Spleen (tissue), 11 donors: Measurements from ENCODE around the gene DEPDC4. TPM values are rescaled to one million over a fixed set of nuclear protein-coding genes. Genes with fewer than 3 reads are reported as not detected.
"Not testable (repeated sequence)": the region's sequence is repeated elsewhere in the genome, so short reads cannot be mapped to it uniquely, and the experiment has no call there.

Experiments used
- DNase-seq: peaks from one replicate; pipeline ENCODE4 v3.0.0-alpha.2; 2020
- H3K27ac ChIP-seq, 8 donors: fragments of 200-600 bp; sonication (generic) in 7 of 8; 1 replicate in 4 of 8; 2 replicates in 4 of 8; pipeline versions ENCODE4 v1.5.0 to v1.8.0; 2016 to 2021; ENCODE audit warnings: inconsistent platforms in 4 of 8, mild to moderate bottlenecking in 4 of 8, moderate library complexity in 1 of 8
- H3K27me3 ChIP-seq, 7 donors: fragments of 200-600 bp; sonication (generic) in 6 of 7; replicated peaks in 1 of 7; 1 replicate in 4 of 7; 2 replicates in 3 of 7; pipeline versions ENCODE4 v1.5.0 to v1.8.0; 2016 to 2021; ENCODE audit warnings: inconsistent platforms in 3 of 7, mild to moderate bottlenecking in 1 of 7
- H3K36me3 ChIP-seq, 6 donors: fragments of 200-600 bp; sonication (generic) in 5 of 6; 1 replicate in 4 of 6; 2 replicates in 2 of 6; pipeline versions ENCODE4 v1.5.0 to v1.8.0; 2016 to 2021; ENCODE audit warnings: inconsistent platforms in 2 of 6
- H3K4me1 ChIP-seq, 6 donors: fragments of 200-600 bp; sonication (generic) in 5 of 6; 1 replicate in 3 of 6; 2 replicates in 3 of 6; pipeline versions ENCODE4 v1.5.0 to v1.8.0; 2016 to 2021; ENCODE audit warnings: inconsistent platforms in 3 of 6
- H3K4me3 ChIP-seq, 8 donors: fragments of 200-600 bp; sonication (generic) in 7 of 8; 1 replicate in 4 of 8; 2 replicates in 4 of 8; pipeline versions ENCODE4 v1.5.0 to v1.8.0; 2016 to 2021; ENCODE audit warnings: inconsistent platforms in 4 of 8, mild to moderate bottlenecking in 4 of 8, moderate library complexity in 2 of 8
- H3K9me3 ChIP-seq, 8 donors: fragments of 200-600 bp; sonication (generic) in 7 of 8; 1 replicate in 4 of 8; 2 replicates in 4 of 8; pipeline versions ENCODE4 v1.5.0 to v1.8.0; 2016 to 2021; ENCODE audit warnings: inconsistent platforms in 4 of 8
- CTCF ChIP-seq, 11 experiments: fragments of 200-600 bp in 7 of 11; fragments of 450-650 bp in 4 of 11; sonication (generic) in 4 of 11; IDR thresholded peaks in 8 of 11; conservative IDR thresholded peaks in 3 of 11; 1 replicate in 7 of 11; 2 replicates in 4 of 11; pipeline versions ENCODE4 v1.4.0 to v1.8.0; 2016 to 2021; ENCODE audit warnings: antibody characterized with exemption in 11 of 11, inconsistent platforms in 4 of 11, mild to moderate bottlenecking in 1 of 11
- POLR2A ChIP-seq, 3 donors: fragments of 450-650 bp; IDR thresholded peaks; one replicate each; pipeline ENCODE4 v1.5.1; 2017; ENCODE audit warnings: antibody characterized with exemption in 3 of 3, mild to moderate bottlenecking in 1 of 3
- POLR2AphosphoS5 ChIP-seq, 3 donors: sonication (generic); formaldehyde crosslinking; IDR thresholded peaks; one replicate each; pipeline ENCODE4 v1.5.1; 2017; ENCODE audit warnings: antibody characterized with exemption in 3 of 3
- WGBS, 5 donors: extraction: QIAGEN DNeasy Blood & Tissue Kit in 3 of 5; methylation state at CpG; one replicate each; pipeline versions ENCODE4 v1.1.5 to v1.1.7; 2013 to 2018; 5-methylcytosine and 5-hydroxymethylcytosine counted together
- intact Hi-C: fragments of 100-400 bp; cut with DNase I; formaldehyde crosslinking; loops from one replicate; pipeline ENCODE4 v1.15.0; 2023; ENCODE audit warnings: low total_unique reads
- polyA plus RNA-seq, 3 donors: library from polyadenylated mRNA; stranded (reverse); fragments of 200-250 nt; gene quantifications; one replicate each; pipeline ENCODE4 v1.2.1, GENCODE V29; 2013
- total RNA-seq, 7 donors: library from RNA; depleted of rRNA in 3 of 7; stranded (reverse); fragments of >200 nt in 3 of 7; fragmentation: NEBNext Ultra II Directional in 4 of 7; extraction: Animal tissue kit (Norgen Biotek cat#: 25700) in 4 of 7; gene quantifications; one replicate each; pipeline versions ENCODE4 v1.1.0 to v1.2.1, GENCODE V29; 2016 to 2021
- donor health status: healthy with polysubstance abuse.
- donor health status: DM: no; HTN: no; CAD: no; lungs with moderate emphysema.
- donor health status: DM: no; HTN: no; CAD: no.
- donor health status: Bipolar disorder and iron deficiency.
- donor health status: healthy.
- donor health status: DM: no; HTN: no; CAD: no.
- donor health status: DM: yes; HTN: yes; CAD: no.

The DEPDC4 gene
- total and polyA plus RNA-seq, 10 donors: 0.22 to 1.4 (median 0.64) TPM; not detected in 2

DNA sequence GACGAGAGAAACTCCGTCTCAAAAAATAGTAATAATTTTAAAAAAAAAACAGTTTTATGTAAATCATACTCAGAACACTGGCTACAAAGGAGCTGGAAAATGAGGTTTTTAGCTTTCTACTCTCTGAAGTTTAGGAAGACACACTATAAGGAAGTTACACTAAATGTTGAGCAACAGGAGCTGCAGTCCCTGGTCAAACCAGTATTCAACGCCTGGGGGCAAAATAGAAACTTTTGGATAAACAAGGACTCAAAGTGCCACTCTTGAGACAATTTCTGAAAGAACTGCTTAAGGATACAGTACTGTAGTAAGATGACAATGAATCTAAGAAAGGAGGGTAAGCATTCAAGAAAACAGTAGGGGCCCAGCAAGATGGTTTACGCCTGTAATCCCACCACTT is 37.0 kb downstream of the DEPDC4 start:
- Histone ChIP-seq H3K27ac (no peak overlapping the region), H3K27me3 (no peaks in the 10 kb centered on the region), H3K9me3 (no peaks in the 10 kb centered on the region), H3K4me3 (no peak overlapping the region), H3K36me3 (peaks cover 0 to 21% (median 10%) of the 10 kb centered on the region in 6 donors), H3K4me1 (no peaks in the 10 kb centered on the region)
- TF ChIP-seq POLR2AphosphoS5 (IDR thresholded peaks at IDR 0.05) (no peak), POLR2A (IDR thresholded peaks at IDR 0.05) (no peak), CTCF (IDR thresholded peaks at IDR 0.05 in 8 of 11, conservative IDR thresholded peaks at IDR 0.05 in 3 of 11) (no peak)
- no peak for DNase-seq
- WGBS, 5 donors: 62 to 95% (median 76%) methylated on average over 4 of the region's 4 CpGs
- intact Hi-C loops: loop anchor here (10.0 kb wide), 1 partner anchor 325 kb away; no protein-coding TSS in a partner anchor

DNA sequence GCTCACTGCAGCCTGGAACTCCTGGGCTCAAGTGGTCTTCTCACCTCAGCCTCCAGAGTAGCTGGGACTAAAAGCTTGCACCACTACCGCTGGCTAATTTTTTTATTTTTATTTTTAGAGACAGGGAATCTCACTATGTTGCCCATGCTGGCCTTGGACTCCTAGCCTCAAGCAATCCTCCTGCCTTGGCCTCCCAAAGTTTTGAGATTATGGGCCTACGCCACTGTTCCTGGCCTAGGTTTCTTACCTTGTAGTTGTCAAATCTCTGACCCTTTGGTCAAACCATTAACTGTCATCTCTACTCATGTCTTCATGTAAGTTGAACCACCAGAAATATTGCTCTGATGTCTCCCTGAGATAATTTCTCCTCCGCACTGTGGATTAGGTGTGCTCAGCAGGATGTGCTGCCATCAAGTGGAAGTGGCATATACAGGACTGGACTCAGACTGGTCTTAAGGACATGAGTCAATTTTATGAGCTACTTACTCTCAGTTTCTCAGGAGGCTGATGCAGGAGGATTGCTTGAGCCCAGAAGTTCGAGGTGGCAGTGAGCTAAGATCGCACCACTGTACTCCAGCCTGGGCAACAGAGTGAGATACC is 37.7 kb downstream of the DEPDC4 start:
- Histone ChIP-seq H3K4me3 (no peak overlapping the region), H3K27ac (no peak overlapping the region), H3K36me3 (peaks cover 0 to 28% (median 13%) of the 10 kb centered on the region in 6 donors), H3K4me1 (no peaks in the 10 kb centered on the region), H3K27me3 (no peaks in the 10 kb centered on the region), H3K9me3 (no peaks in the 10 kb centered on the region)
- no peak for DNase-seq
- WGBS, 5 donors: 91 to 97% (median 96%) methylated on average over 5 of the region's 5 CpGs
- intact Hi-C loops: no loop called here
- TF ChIP-seq CTCF (IDR thresholded peaks at IDR 0.05 in 8 of 11, conservative IDR thresholded peaks at IDR 0.05 in 3 of 11): no peak

- H3K9me3 ChIP-seq: no peaks in the 10 kb centered on the region
- DNase-seq: no peak
- intact Hi-C loops: no loop called here
- no peaks in the 10 kb centered on the region for H3K4me1 ChIP-seq
- no peak overlapping the region for H3K27ac ChIP-seq
- no peak for TF ChIP-seq CTCF (IDR thresholded peaks at IDR 0.05 in 8 of 11, conservative IDR thresholded peaks at IDR 0.05 in 3 of 11)
- H3K27me3 ChIP-seq: no peaks in the 10 kb centered on the region
- no peak overlapping the region for H3K4me3 ChIP-seq
- H3K36me3 ChIP-seq: peaks cover 0 to 65% (median 44%) of the 10 kb centered on the region in 6 donors
These were observed 41.4 kb downstream of the DEPDC4 start for GRCh38 chr12:100225491-100225890.

DNA sequence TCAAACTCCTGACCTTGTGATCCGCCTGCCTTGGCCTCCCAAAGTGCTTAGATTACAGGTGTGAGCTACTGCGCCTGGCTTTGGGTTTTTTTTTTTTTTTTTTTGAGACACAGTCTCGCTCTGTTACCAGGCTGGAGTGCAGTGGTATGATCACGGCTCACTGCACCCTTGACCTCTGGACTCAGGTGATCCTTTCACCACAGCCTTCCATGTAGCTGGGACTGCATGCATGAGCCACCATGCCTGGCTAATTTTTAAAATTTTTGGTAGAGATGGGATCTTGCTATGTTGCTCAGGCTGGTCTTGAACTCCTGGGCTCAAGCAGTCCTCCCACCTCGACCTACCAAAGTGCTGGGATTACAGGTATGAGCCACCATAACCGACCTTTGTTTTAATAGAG is 44.7 kb downstream of the DEPDC4 start:
- H3K27me3 ChIP-seq, H3K27ac ChIP-seq, intact Hi-C loops, H3K9me3 ChIP-seq, H3K4me1 ChIP-seq, DNase-seq, H3K4me3 ChIP-seq: not testable (repeated sequence)
- WGBS, 5 donors: 92 to 97% (median 96%) methylated on average over 6 of the region's 6 CpGs
- peaks cover 0 to 98% (median 65%) of the 10 kb centered on the region in 6 donors for H3K36me3 ChIP-seq

GRCh38 chr12:100221523-100221922 is 45.4 kb downstream of the DEPDC4 start:
- WGBS, 5 donors: 73 to 90% (median 83%) methylated on average over 3 of the region's 3 CpGs
- H3K36me3 ChIP-seq: peaks cover 0 to 100% (median 65%) of the 10 kb centered on the region in 6 donors

More at GRCh38 chr12:100221523-100221922, 45.4 kb downstream of the DEPDC4 start:
- intact Hi-C loops: no loop called here
- no peaks in the 10 kb centered on the region for H3K4me1 ChIP-seq
- no peaks in the 10 kb centered on the region for H3K9me3 ChIP-seq
- H3K27me3 ChIP-seq: no peaks in the 10 kb centered on the region
- no peak for TF ChIP-seq POLR2AphosphoS5 (IDR thresholded peaks at IDR 0.05)
- TF ChIP-seq CTCF (IDR thresholded peaks at IDR 0.05 in 8 of 11, conservative IDR thresholded peaks at IDR 0.05 in 3 of 11): no peak
- DNase-seq: no peak
- no peak overlapping the region for H3K27ac ChIP-seq
- H3K4me3 ChIP-seq: no peak overlapping the region
